GM23248 (cell line): ENCODE measurements around the gene ACAT1.

Experiments
- EZH2 ChIP-seq: fragments of 200-600 bp; sonication (generic); IDR thresholded peaks from 2 replicates; pipeline ENCODE4 v1.6.1; 2018; ENCODE audit warnings: antibody characterized with exemption, mild to moderate bottlenecking; ENCODE audit not compliant: insufficient read depth, poor library complexity, severe bottlenecking
- EZH2phosphoT487 ChIP-seq: fragments of 200-600 bp; sonication (generic); IDR thresholded peaks from 2 replicates; pipeline ENCODE4 v1.6.1; 2018; ENCODE audit warnings: antibody characterized with exemption, moderate library complexity, mild to moderate bottlenecking, low read depth; ENCODE audit not compliant: insufficient read depth

- TF ChIP-seq EZH2 (no peak), EZH2phosphoT487 (no peak)
Measured at GRCh38 chr11:108112057-108112456, 9.3 kb upstream of the ACAT1 start.
